Suprapubic skin (tissue), 3 donors: Measurements from ENCODE around the gene CYP26C1.

Experiments used
- CTCF ChIP-seq, 2 donors: fragments of 200-600 bp in 1 of 2; fragments of 450-650 bp in 1 of 2; sonication (generic) in 1 of 2; IDR thresholded peaks; one replicate each; pipeline ENCODE4 v1.5.1; 2016 to 2019; ENCODE audit warnings: antibody characterized with exemption in 2 of 2, mild to moderate bottlenecking in 1 of 2, moderate library complexity in 1 of 2
- EP300 ChIP-seq: sonication (generic); formaldehyde crosslinking; IDR thresholded peaks from one replicate; pipeline ENCODE4 v1.6.1; 2017; ENCODE audit warnings: antibody characterized with exemption
- POLR2A ChIP-seq, 2 donors: fragments of 450-650 bp; IDR thresholded peaks; one replicate each; pipeline ENCODE4 v1.6.1; 2017; ENCODE audit warnings: antibody characterized with exemption in 2 of 2, mild to moderate bottlenecking in 2 of 2, moderate library complexity in 2 of 2

DNA sequence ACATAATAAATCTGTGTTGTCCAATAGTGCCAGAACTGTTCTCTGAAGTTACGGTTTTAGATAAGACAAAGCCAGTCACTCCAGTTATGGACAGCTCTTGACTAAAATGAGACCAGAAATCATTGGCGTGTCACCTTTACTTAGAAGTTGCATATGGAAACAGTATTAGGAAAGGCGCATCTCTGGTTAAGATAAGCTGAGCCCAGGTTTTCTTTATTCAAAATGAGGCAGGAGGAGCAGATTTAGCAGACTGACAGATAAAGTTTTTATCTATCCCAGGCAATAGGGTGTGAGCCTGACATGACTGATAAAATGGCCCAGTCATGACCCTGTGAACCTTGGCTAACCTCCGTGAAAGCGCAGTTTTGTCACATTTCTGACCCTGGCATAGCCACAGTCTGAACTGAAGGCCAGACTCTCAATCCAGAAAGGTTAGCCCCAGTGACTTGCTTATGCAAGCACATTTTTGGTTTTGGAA is 17.3 kb downstream of the CYP26C1 start:
- TF ChIP-seq EP300 = no peak
- no peak for TF ChIP-seq POLR2A (IDR thresholded peaks at IDR 0.05)
- no peak for TF ChIP-seq CTCF (IDR thresholded peaks at IDR 0.05)
